ENCODE data around the gene BRICD5. TPM values are rescaled to one million over a fixed set of nuclear protein-coding genes. Genes with fewer than 3 reads are reported as not detected.

BRICD5 gene
- total and polyA plus RNA-seq, 5 experiments from 2014 or later = 0.11 to 27.0 (median 13.4) TPM; not detected in 1

Other genes starting within 250 kb of the BRICD5 start
- gene RPS2, start 246.0 kb downstream of the BRICD5 start, total RNA-seq = 1,000 to 10,000 TPM; 3,016 to 3,025 TPM
- gene RPS2, start 246.0 kb downstream of the BRICD5 start, polyA plus RNA-seq = 1,000 to 10,000 TPM; 6,506 to 7,644 (median 7,481) TPM
- gene RNF151, start 244.0 kb downstream of the BRICD5 start, total RNA-seq = not detected
- not detected for gene RNF151, start 244.0 kb downstream of the BRICD5 start, polyA plus RNA-seq
- gene TBL3, start 238.8 kb downstream of the BRICD5 start, total RNA-seq = 10 to 100 TPM; 30.0 to 33.4 TPM
- 10 to 100 TPM; 44.6 to 61.8 (median 52.2) TPM for gene TBL3, start 238.8 kb downstream of the BRICD5 start, polyA plus RNA-seq
- 1 to 10 TPM; 1.3 to 2.3 TPM for gene NOXO1, start 229.4 kb downstream of the BRICD5 start, total RNA-seq
- gene NOXO1, start 229.4 kb downstream of the BRICD5 start, polyA plus RNA-seq = not detected
- 10 to 100 TPM; 15.9 to 22.3 TPM for gene GFER, start 226.7 kb downstream of the BRICD5 start, total RNA-seq
- 10 to 100 TPM; 21.4 to 30.0 (median 26.3) TPM for gene GFER, start 226.7 kb downstream of the BRICD5 start, polyA plus RNA-seq
- gene SYNGR3, start 220.9 kb downstream of the BRICD5 start, total RNA-seq = under 1 TPM; 0.60 to 0.77 TPM
- 1 to 10 TPM in 1 of 3 donors, under 1 TPM in 1, not detected in 1; 0.77 to 1.1 TPM for gene SYNGR3, start 220.9 kb downstream of the BRICD5 start, polyA plus RNA-seq
- gene ZNF598, start 201.0 kb downstream of the BRICD5 start, total RNA-seq = 10 to 100 TPM; 58.6 to 66.2 TPM
- gene ZNF598, start 201.0 kb downstream of the BRICD5 start, polyA plus RNA-seq = 1 to 10 TPM; 3.4 to 10.0 (median 3.6) TPM
- gene NPW, start 191.1 kb downstream of the BRICD5 start, total RNA-seq = not detected
- gene NPW, start 191.1 kb downstream of the BRICD5 start, polyA plus RNA-seq = not detected
- gene NHERF2, start 184.0 kb downstream of the BRICD5 start, total RNA-seq = 1 to 10 TPM; 5.3 to 6.0 TPM
- gene NHERF2, start 184.0 kb downstream of the BRICD5 start, polyA plus RNA-seq = 1 to 10 TPM in 1 of 3 donors, under 1 TPM in 2; 0.32 to 1.2 (median 0.46) TPM
- 10 to 100 TPM in 1 of 2 experiments, 1 to 10 TPM in 1; 9.1 to 13.1 TPM for gene NTHL1, start 163.0 kb downstream of the BRICD5 start, total RNA-seq
- 10 to 100 TPM; 13.1 to 20.0 (median 16.6) TPM for gene NTHL1, start 163.0 kb downstream of the BRICD5 start, polyA plus RNA-seq
- 100 to 1,000 TPM; 145 to 162 TPM for gene TSC2, start 162.9 kb downstream of the BRICD5 start, total RNA-seq
- 10 to 100 TPM; 23.5 to 42.0 (median 27.2) TPM for gene TSC2, start 162.9 kb downstream of the BRICD5 start, polyA plus RNA-seq
- gene PKD1, start 75.0 kb downstream of the BRICD5 start, total RNA-seq = 100 to 1,000 TPM; 131 to 134 TPM
- gene PKD1, start 75.0 kb downstream of the BRICD5 start, polyA plus RNA-seq = 1 to 10 TPM; 3.5 to 9.9 (median 4.8) TPM
- gene RAB26, start 62.2 kb downstream of the BRICD5 start, total RNA-seq = not detected
- gene RAB26, start 62.2 kb downstream of the BRICD5 start, polyA plus RNA-seq = 1 to 10 TPM in 1 of 3 donors, under 1 TPM in 2; 0.27 to 1.2 (median 0.94) TPM
- gene TRAF7, start 55.1 kb downstream of the BRICD5 start, total RNA-seq = 10 to 100 TPM; 32.3 to 39.5 TPM
- 1 to 10 TPM; 3.5 to 8.8 (median 4.3) TPM for gene TRAF7, start 55.1 kb downstream of the BRICD5 start, polyA plus RNA-seq
- gene CASKIN1, start 14.3 kb downstream of the BRICD5 start, total RNA-seq = under 1 TPM; 0.08 to 0.13 TPM
- not detected for gene CASKIN1, start 14.3 kb downstream of the BRICD5 start, polyA plus RNA-seq
- gene MLST8, start 5.4 kb downstream of the BRICD5 start, total RNA-seq = 10 to 100 TPM; 49.3 to 53.2 TPM
- 10 to 100 TPM; 29.9 to 40.4 (median 30.1) TPM for gene MLST8, start 5.4 kb downstream of the BRICD5 start, polyA plus RNA-seq
- gene PGP, start 4.0 kb upstream of the BRICD5 start, total RNA-seq = 10 to 100 TPM; 22.8 to 28.1 TPM
- gene PGP, start 4.0 kb upstream of the BRICD5 start, polyA plus RNA-seq = 10 to 100 TPM in 2 of 3 donors, 1 to 10 TPM in 1; 8.7 to 17.7 (median 11.6) TPM
- gene E4F1, start 12.7 kb upstream of the BRICD5 start, total RNA-seq = 10 to 100 TPM; 39.5 to 41.2 TPM
- 10 to 100 TPM in 2 of 3 donors, 1 to 10 TPM in 1; 8.7 to 19.2 (median 10.9) TPM for gene E4F1, start 12.7 kb upstream of the BRICD5 start, polyA plus RNA-seq
- 1 to 10 TPM; 1.4 to 1.6 TPM for gene DNASE1L2, start 25.6 kb upstream of the BRICD5 start, total RNA-seq
- gene DNASE1L2, start 25.6 kb upstream of the BRICD5 start, polyA plus RNA-seq = not detected
- 10 to 100 TPM; 22.1 to 25.1 TPM for gene ECI1, start 40.7 kb upstream of the BRICD5 start, total RNA-seq
- gene ECI1, start 40.7 kb upstream of the BRICD5 start, polyA plus RNA-seq = 10 to 100 TPM; 30.6 to 40.4 (median 31.0) TPM
- 100 to 1,000 TPM; 162 to 165 TPM for gene RNPS1, start 57.3 kb upstream of the BRICD5 start, total RNA-seq
- gene RNPS1, start 57.3 kb upstream of the BRICD5 start, polyA plus RNA-seq = 100 to 1,000 TPM; 197 to 289 (median 228) TPM
- gene ABCA3, start 129.9 kb upstream of the BRICD5 start, total RNA-seq = 1 to 10 TPM; 7.8 to 8.2 TPM
- gene ABCA3, start 129.9 kb upstream of the BRICD5 start, polyA plus RNA-seq = 1 to 10 TPM; 1.2 to 2.2 (median 2.1) TPM
- gene CCNF, start 218.6 kb upstream of the BRICD5 start, total RNA-seq = 1 to 10 TPM; 2.1 to 2.4 TPM
- gene CCNF, start 218.6 kb upstream of the BRICD5 start, polyA plus RNA-seq = 1 to 10 TPM in 2 of 3 donors, under 1 TPM in 1; 0.59 to 2.0 (median 1.7) TPM
- under 1 TPM in 1 of 2 experiments, not detected in 1; 0.96 TPM for gene TEDC2, start 249.2 kb upstream of the BRICD5 start, total RNA-seq
- under 1 TPM in 2 of 3 donors, not detected in 1; 0.52 to 0.76 TPM for gene TEDC2, start 249.2 kb upstream of the BRICD5 start, polyA plus RNA-seq

All from naive thymus-derived CD8-positive, alpha-beta T cell (primary cell).